K562 (cell line): Measurements from ENCODE around the gene MAPRE2. TPM values are rescaled to one million over a fixed set of nuclear protein-coding genes. Genes with fewer than 3 reads are reported as not detected.

Experiments
- ATAC-seq: fragments of 200-7000 bp; cut with Tn5 transposase; 3 replicates; pipeline ENCODE4 v1.9.1; 2020; ENCODE audit warnings: moderate library complexity
- Bru-seq: library from RNA; stranded (reverse); fragments of 400-500 nt; gene quantifications from one replicate; lab custom pipeline; 2021; lab: Mats Ljungman, UMichigan
- BruChase-seq, 2 experiments: library from RNA; stranded (reverse); fragments of 400-500 nt; gene quantifications; one replicate each; lab custom pipeline; 2021; lab: Mats Ljungman, UMichigan
- BruUV-seq: library from RNA; stranded (reverse); fragments of 400-500 nt; replicated peaks from 2 replicates; lab custom pipeline; 2021; lab: Mats Ljungman, UMichigan
- CTCF ChIA-PET: fragments of 300-600 bp; formaldehyde crosslinking; extraction: SDS; loops from one replicate; lab custom pipeline; 2021; ENCODE audit warnings: low intra/inter-chr PET ratio; lab: Yijun Ruan, JAX
- POLR2A ChIA-PET: fragments of 300-600, 350-650 bp; sonication (Branson Sonifier 250); formaldehyde crosslinking; extraction: SDS; loops from one replicate; lab custom pipeline; 2021; ENCODE audit warnings: antibody characterized with exemption, inconsistent platforms; lab: Yijun Ruan, JAX
- DNase-seq, 4 experiments: peaks; one replicate each; pipeline versions ENCODE4 v3.0.0 to v3.0.0-alpha.2; 2011 to 2018; ENCODE audit warnings: low spot score in 3 of 4, mixed read lengths in 3 of 4; ENCODE audit errors: extremely low read depth in 1 of 4
- FAIRE-seq: peaks from 2 replicates; lab custom pipeline; 2011; peaks lifted over from hg19 to GRCh38; lab: Jason Lieb, UNC
- H2AFZ ChIP-seq: 2 replicates; pipeline ENCODE4 v1.6.0; 2011; ENCODE audit warnings: low read depth, low read length, control low read depth, inconsistent platforms
- H3K27ac ChIP-seq: fragments of 200-600 bp; 3 replicates; pipeline ENCODE4 v1.8.0; 2011; ENCODE audit warnings: low read depth, mild to moderate bottlenecking, control low read depth, inconsistent platforms, low read length, moderate library complexity, mixed read lengths; ENCODE audit errors: extremely low read depth
- H3K27me3 ChIP-seq, 2 experiments: fragments of 300-600 bp in 1 of 2; 2 replicates in 1 of 2; 3 replicates in 1 of 2; pipeline versions ENCODE4 v1.6.0 to v1.8.0; 2011; ENCODE audit warnings: inconsistent platforms in 2 of 2, low read length in 2 of 2, mild to moderate bottlenecking in 1 of 2, mixed read lengths in 1 of 2, moderate library complexity in 1 of 2; ENCODE audit not compliant: control insufficient read depth in 2 of 2, insufficient read depth in 2 of 2
- H3K36me3 ChIP-seq: fragments of 300-600 bp; 3 replicates; pipeline ENCODE4 v1.8.0; 2011; ENCODE audit warnings: mild to moderate bottlenecking, low read length, inconsistent platforms; ENCODE audit not compliant: control insufficient read depth, insufficient read depth
- H3K4me1 ChIP-seq, 2 experiments: fragments of 200-600 bp in 1 of 2; replicated peaks in 1 of 2; 2 replicates in 1 of 2; 3 replicates in 1 of 2; pipeline versions ENCODE4 v1.5.1 to v1.8.0; 2011; ENCODE audit warnings: inconsistent platforms in 2 of 2, low read length in 2 of 2, mild to moderate bottlenecking in 1 of 2, mixed read lengths in 1 of 2, moderate library complexity in 1 of 2; ENCODE audit not compliant: control insufficient read depth in 2 of 2, insufficient read depth in 2 of 2
- H3K4me2 ChIP-seq: 2 replicates; pipeline ENCODE4 v1.6.1; 2011; ENCODE audit warnings: low read length, control low read depth, inconsistent platforms, mixed read lengths; ENCODE audit not compliant: insufficient read depth
- H3K4me3 ChIP-seq: fragments of 200-600 bp; sonication (generic), shearing (Covaris generic); 2 replicates; pipeline ENCODE4 v1.5.1; 2016; ENCODE audit warnings: control low read depth, inconsistent platforms
- H3K79me2 ChIP-seq: fragments of 200-600 bp; 3 replicates; pipeline ENCODE4 v1.8.0; 2011; ENCODE audit warnings: low read length, inconsistent platforms; ENCODE audit not compliant: control insufficient read depth, insufficient read depth
- H3K9ac ChIP-seq, 2 experiments: 2 replicates each; pipeline versions ENCODE4 v1.6.0 to v1.6.1; 2011; ENCODE audit warnings: low read depth in 2 of 2, low read length in 2 of 2, control low read depth in 1 of 2, inconsistent platforms in 1 of 2, mild to moderate bottlenecking in 1 of 2, mixed read lengths in 1 of 2; ENCODE audit not compliant: insufficient read depth in 1 of 2
- H3K9me1 ChIP-seq: one replicate; pipeline ENCODE4 v1.6.0; 2011; ENCODE audit warnings: inconsistent platforms, mild to moderate bottlenecking, low read length, moderate library complexity; ENCODE audit not compliant: control insufficient read depth, insufficient read depth
- H3K9me3 ChIP-seq: replicated peaks from 2 replicates; pipeline ENCODE4 v1.5.1; 2011; ENCODE audit warnings: low read depth, low read length, inconsistent platforms; ENCODE audit not compliant: control insufficient read depth, insufficient read depth
- H4K20me1 ChIP-seq: replicated peaks from 2 replicates; pipeline ENCODE4 v1.6.1; 2011; ENCODE audit warnings: low read length, inconsistent platforms, mixed read lengths; ENCODE audit not compliant: control insufficient read depth, insufficient read depth
- BRD4 ChIP-seq: fragments of 200-600 bp; sonication (generic); IDR thresholded peaks from 2 replicates; pipeline ENCODE4 v1.6.1; 2017; ENCODE audit warnings: inconsistent platforms
- MAZ ChIP-seq, 2 experiments: fragments of 450-650 bp in 1 of 2; sonication (generic) in 1 of 2; formaldehyde crosslinking; IDR thresholded peaks in 1 of 2; conservative IDR thresholded peaks in 1 of 2; 2 replicates each; pipeline versions ENCODE4 v1.4.0 to v1.5.0; 2020; ENCODE audit warnings: mild to moderate bottlenecking in 1 of 2, missing genetic modification reagents in 1 of 2
- NR3C1 ChIP-seq: sonication (generic); formaldehyde crosslinking; IDR thresholded peaks from 2 replicates; pipeline ENCODE4 v1.8.1; 2022; ENCODE audit warnings: missing genetic modification reagents
- POU5F1 ChIP-seq: fragments of 150-350 bp; IDR thresholded peaks from 2 replicates; pipeline ENCODE4 v1.6.1; 2014; ENCODE audit warnings: borderline replicate concordance, low read length, low read depth, mild to moderate bottlenecking; ENCODE audit not compliant: partially characterized antibody
- RAD51 ChIP-seq: fragments of 450-650 bp; IDR thresholded peaks from 2 replicates; pipeline ENCODE4 v1.7.1; 2016; ENCODE audit warnings: low read depth, mild to moderate bottlenecking, borderline replicate concordance
- SIN3A ChIP-seq, 2 experiments: fragments of 150-350 bp in 1 of 2; IDR thresholded peaks; 2 replicates each; pipeline ENCODE4 v1.6.1; 2011 to 2016; ENCODE audit warnings: borderline replicate concordance in 2 of 2, low read depth in 2 of 2, low read length in 2 of 2, mild to moderate bottlenecking in 2 of 2, moderate library complexity in 2 of 2; ENCODE audit not compliant: control insufficient read depth in 1 of 2
- SMARCA5 ChIP-seq: fragments of 450-650 bp; IDR thresholded peaks from 2 replicates; pipeline ENCODE4 v1.6.1; 2016
- SMC3 ChIP-seq: conservative IDR thresholded peaks from 2 replicates; pipeline ENCODE4 v1.6.1; 2011; ENCODE audit warnings: low read depth, low read length, improper control_type of control experiment; ENCODE audit not compliant: insufficient read depth
- TRIM24 ChIP-seq, 2 experiments: fragments of 450-650 bp; IDR thresholded peaks; 2 replicates each; pipeline ENCODE4 v1.6.1; 2016
- ZNF263 ChIP-seq: sonication (generic); formaldehyde crosslinking; IDR thresholded peaks from 2 replicates; pipeline ENCODE4 v1.8.0; 2022; ENCODE audit warnings: mild to moderate bottlenecking, missing genetic modification reagents, borderline replicate concordance
- ZNF41 ChIP-seq: fragments of 250-450 bp; sonication (Bioruptor Pico); conservative IDR thresholded peaks from 2 replicates; pipeline ENCODE4 v1.4.0; 2020; ENCODE audit warnings: mild to moderate bottlenecking
- ZNF589 ChIP-seq: fragments of 200-800 bp; sonication (Bioruptor generic); IDR thresholded peaks from 2 replicates; pipeline ENCODE4 v1.6.1; 2016; ENCODE audit warnings: low read depth, missing genetic modification characterization, missing compliant biosample characterization
- WGBS: fragments of 100-300 bp; shearing (Covaris generic); methylation state at CpG from one replicate; pipeline ENCODE4 v1.1.6; 2016; ENCODE audit warnings: low coverage, mixed read lengths; ENCODE audit not compliant: insufficient coverage; ENCODE audit errors: missing lambda C conversion rate; 5-methylcytosine and 5-hydroxymethylcytosine counted together
- in situ Hi-C: fragments of 300-500 bp; cut with MboI; formaldehyde crosslinking; loops from 4 replicates; pipeline ENCODE4 v1.15.0; 2018; ENCODE audit warnings: inconsistent platforms, mixed read lengths
- intact Hi-C: fragments of 100-400 bp; cut with micrococcal nuclease; formaldehyde crosslinking; loops from 2 replicates; pipeline ENCODE4 v1.14.2; 2022
- long read RNA-seq, 3 experiments: library from polyadenylated mRNA in 2 of 3; library from RNA in 1 of 3; unstranded in 2 of 3; stranded (forward) in 1 of 3; transcript quantifications; one replicate each; pipeline ENCODE4 v2.0.0, GENCODE V29; 2019 to 2022
- polyA minus RNA-seq, 3 experiments: library from RNA; depleted of rRNA, polyadenylated mRNA; stranded (reverse); fragments of >200 nt; gene quantifications; 2 replicates each; pipeline ENCODE4 v1.2.3, GENCODE V29; 2011
- polyA plus RNA-seq, 8 experiments: library from polyadenylated mRNA; depleted of rRNA in 4 of 8; stranded (reverse) in 5 of 8; unstranded in 3 of 8; fragments of >200 nt; fragmentation: Nextera tagmentation in 2 of 8; fragmentation: Illumina TruSeq in 1 of 8; extraction: Ambion mirVana in 2 of 8; extraction: Trizol in 1 of 8; gene quantifications; 2 replicates each; pipeline versions ENCODE4 v1.2.1 to v1.2.3, GENCODE V29; 2011 to 2014; ENCODE audit warnings: inconsistent platforms in 1 of 8, missing spikeins in 1 of 8
- total RNA-seq, 7 experiments: library from RNA; depleted of rRNA in 6 of 7; stranded (reverse); fragments of >200 nt in 6 of 7; fragmentation: Illumina TruSeq in 2 of 7; extraction: Trizol in 2 of 7; gene quantifications; 2 replicates each; pipeline versions ENCODE4 v1.2.1 to v1.2.3, GENCODE V29; 2011 to 2021; ENCODE audit warnings: low replicate concordance in 1 of 7
- TF ChIP-seq, protein P1 (sequence below): IDR thresholded peaks from 2 replicates; pipeline ENCODE4 v1.6.1; 2012; ENCODE audit warnings: low read depth, low read length, improper control_type of control experiment, borderline replicate concordance

The MAPRE2 gene
- total RNA-seq (2011; cell fraction: chromatin; rRNA removed; ENCODE audit: low replicate concordance), result 23.1 and 46.8 TPM in 2 replicates
- total RNA-seq (2011; cell fraction: nucleolus; rRNA removed), result 19.0 and 23.3 TPM in 2 replicates
- 37.7 and 47.7 TPM in 2 replicates for total RNA-seq (2011; cell fraction: nucleoplasm; rRNA removed)
- total RNA-seq (2014; rRNA removed), result 32.3 and 61.1 TPM in 2 replicates
- 35.1 and 38.1 TPM in 2 replicates for total RNA-seq (2014; rRNA removed; fragmentation: Illumina TruSeq; extraction: Trizol)
- 31.1 and 32.6 TPM in 2 replicates for total RNA-seq (2015; rRNA removed; fragmentation: Illumina TruSeq; extraction: Trizol)
- total RNA-seq (2021), result 46.6 and 47.5 TPM in 2 replicates
- 56.0 and 66.5 TPM in 2 replicates for polyA plus RNA-seq (2011; rRNA removed)
- 38.4 and 50.6 TPM in 2 replicates for polyA plus RNA-seq (2011; cell fraction: cytosol; rRNA removed)
- 26.1 and 32.9 TPM in 2 replicates for polyA plus RNA-seq (2011; cell fraction: nucleus; rRNA removed)
- polyA plus RNA-seq (2012), result 36.3 and 50.2 TPM in 2 replicates
- polyA plus RNA-seq (2014; fragmentation: Illumina TruSeq; extraction: Trizol), result 50.7 and 70.7 TPM in 2 replicates
- 10 to 100 TPM; 33.6 to 40.7 TPM for polyA plus RNA-seq (2014; fragmentation: Nextera tagmentation; extraction: Ambion mirVana)
- polyA plus RNA-seq (2014; rRNA removed), result 49.6 and 55.1 TPM in 2 replicates
- polyA minus RNA-seq (2011; rRNA and poly(A)+ RNA removed), result 72.7 and 74.0 TPM in 2 replicates
- 32.1 and 37.0 TPM in 2 replicates for polyA minus RNA-seq (2011; cell fraction: cytosol; rRNA and poly(A)+ RNA removed)
- 24.8 and 45.2 TPM in 2 replicates for polyA minus RNA-seq (2011; cell fraction: nucleus; rRNA and poly(A)+ RNA removed)
- Bru-seq, nascent RNA, result percentile 71 among the genes with signal in this experiment
- BruChase-seq, experiment 1, labeled RNA remaining after a 2-hour chase, result percentile 65 among the genes with signal in this experiment
- BruChase-seq, experiment 2, labeled RNA remaining after a 6-hour chase, result percentile 66 among the genes with signal in this experiment
- long read RNA-seq, experiment 1, full-length matches to known transcripts, result 100 of 239 reads
- long read RNA-seq, experiment 1, partial matches to known transcripts, result 128 of 239 reads
- long read RNA-seq, experiment 1, other reads (novel, unspliced or antisense), result 11 of 239 reads
- long read RNA-seq, experiment 2, full-length matches to known transcripts, result 45 of 65 reads
- long read RNA-seq, experiment 2, partial matches to known transcripts, result 5 of 65 reads
- long read RNA-seq, experiment 2, other reads (novel, unspliced or antisense), result 15 of 65 reads
- long read RNA-seq, experiment 3, full-length matches to known transcripts, result 79 of 88 reads
- long read RNA-seq, experiment 3, partial matches to known transcripts, result 4 of 88 reads
- long read RNA-seq, experiment 3, other reads (novel, unspliced or antisense), result 5 of 88 reads

DNA sequence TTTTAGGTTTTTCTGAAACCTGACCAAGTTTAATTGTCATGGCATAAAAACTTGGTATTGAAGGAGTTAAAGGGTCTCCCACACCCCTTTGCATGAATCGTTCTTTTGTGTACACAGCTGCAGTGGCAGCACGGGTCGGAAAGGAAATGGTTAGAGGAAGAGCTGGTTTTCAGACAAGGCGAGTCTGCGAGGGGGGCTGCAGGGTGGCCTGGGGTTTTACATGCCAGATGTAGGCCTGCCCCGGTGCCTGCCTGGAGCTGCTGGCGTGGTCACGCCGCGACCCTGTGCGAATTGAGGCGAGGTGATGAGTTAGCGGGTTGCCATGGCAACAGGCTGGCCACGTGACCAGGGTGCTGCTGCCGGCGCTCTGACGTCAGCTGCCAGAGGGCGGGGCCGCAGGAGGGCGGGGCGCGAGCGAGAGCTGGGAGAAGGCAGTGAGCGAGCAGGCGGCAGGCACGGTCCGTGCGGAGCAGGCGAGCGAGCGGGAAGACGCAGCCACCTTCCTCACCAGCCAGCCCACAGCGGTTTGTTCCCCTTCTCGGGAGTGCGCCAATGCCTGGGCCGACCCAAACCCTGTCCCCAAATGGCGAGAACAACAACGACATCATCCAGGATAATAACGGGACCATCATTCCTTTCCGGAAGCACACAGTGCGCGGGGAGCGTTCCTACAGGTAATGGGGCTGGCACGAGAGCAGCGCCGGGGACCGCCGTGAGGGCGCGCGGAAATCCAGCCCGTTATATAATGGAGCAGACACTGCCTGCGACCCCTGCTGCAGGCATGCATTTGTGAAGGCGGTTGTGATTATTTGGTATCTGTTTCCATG is at the start of gene MAPRE2:
Gene MAPRE2 (plus strand): TSS at position 426 of the 827 bp plus-strand sequence. CDS start 127 bp downstream, at position 553.
- H2AFZ ChIP-seq, result peak within 1 kb of the TSS; percentile 96
- ATAC-seq (peak; percentile 91), DNase-seq (peak; percentile 99 to 100 (median 99)), FAIRE-seq (peak; percentile 82)
- no peaks in the 10 kb centered on the region for H3K9me3 ChIP-seq
- intact Hi-C loops, result loop anchor here (5.0 to 10.0 kb wide), 4 partner anchors 56 to 304 kb away; partner anchors contain the start of gene ZNF24
- WGBS, result under 1% methylated on average over 54 of the region's 54 CpGs
- H3K79me2 ChIP-seq, result peaks cover 47% of the 10 kb centered on the region
- in situ Hi-C loops, result no loop called here
- H3K4me2 ChIP-seq, result peak within 1 kb of the TSS; percentile 93
- no peaks in the 10 kb centered on the region for H3K9me1 ChIP-seq
- no TSS peak for BruUV-seq
- H4K20me1 ChIP-seq, result no peaks in the 10 kb centered on the region
- ChIA-PET CTCF (no interaction called here), POLR2A (interaction anchor here (0.6 to 3.2 kb wide), 13 partner anchors 10 to 303 kb away, joined by 3 to 21 read pairs (median 4); partner anchors contain the start of genes ZNF24 and ZSCAN30)
- peak within 1 kb of the TSS; percentile 55 for H3K4me3 ChIP-seq
- peak within 1 kb of the TSS; percentile 61 to 90 for H3K9ac ChIP-seq
- H3K27ac ChIP-seq, result peak within 1 kb of the TSS; percentile 74
- H3K27me3 ChIP-seq, result no peaks in the 10 kb centered on the region
- H3K4me1 ChIP-seq, result peaks cover 14 to 46% of the 10 kb centered on the region in 2 experiments
- no peaks in the 10 kb centered on the region for H3K36me3 ChIP-seq
- TF ChIP-seq TRIM24 (IDR thresholded peaks at IDR 0.05), result 0 out of 4 replicates have a peak, but pooled peaks of 1 of the 2 experiments have one; percentile 16
- 0 out of 2 replicates have a peak, but pooled peaks have one; percentile 7 for TF ChIP-seq SMC3
- no peak for TF ChIP-seq ZNF589 (CRISPR knock-in tag)
- TF ChIP-seq RAD51, result peak; percentile 98
- peak; percentile 72; the same call in 1 of the 2 replicates for TF ChIP-seq SMARCA5
- TF ChIP-seq ZNF41 (CRISPR knock-in tag), result no peak
- peak; percentile 53; the same call in 1 of the 2 replicates for TF ChIP-seq BRD4
- TF ChIP-seq NR3C1, result no peak
- peak in 1 of 2 experiments; percentile 70; a peak in 2 of 4 replicates for TF ChIP-seq SIN3A (IDR thresholded peaks at IDR 0.05; ENCODE audit: borderline replicate concordance in 2 of 2, control insufficient read depth in 1 of 2, low read depth in 2 of 2, low read length in 2 of 2)
- TF ChIP-seq MAZ (CRISPR knock-in tag; conservative IDR thresholded peaks at IDR 0.05 in 1 of 2, IDR thresholded peaks at IDR 0.05 in 1 of 2), result peak; percentile 98
- 0 out of 2 replicates have a peak, but pooled peaks have one; percentile 53 for TF ChIP-seq ZNF263 (CRISPR knock-in tag)
- TF ChIP-seq POU5F1, result no peak
- TF ChIP-seq, protein P1, sequence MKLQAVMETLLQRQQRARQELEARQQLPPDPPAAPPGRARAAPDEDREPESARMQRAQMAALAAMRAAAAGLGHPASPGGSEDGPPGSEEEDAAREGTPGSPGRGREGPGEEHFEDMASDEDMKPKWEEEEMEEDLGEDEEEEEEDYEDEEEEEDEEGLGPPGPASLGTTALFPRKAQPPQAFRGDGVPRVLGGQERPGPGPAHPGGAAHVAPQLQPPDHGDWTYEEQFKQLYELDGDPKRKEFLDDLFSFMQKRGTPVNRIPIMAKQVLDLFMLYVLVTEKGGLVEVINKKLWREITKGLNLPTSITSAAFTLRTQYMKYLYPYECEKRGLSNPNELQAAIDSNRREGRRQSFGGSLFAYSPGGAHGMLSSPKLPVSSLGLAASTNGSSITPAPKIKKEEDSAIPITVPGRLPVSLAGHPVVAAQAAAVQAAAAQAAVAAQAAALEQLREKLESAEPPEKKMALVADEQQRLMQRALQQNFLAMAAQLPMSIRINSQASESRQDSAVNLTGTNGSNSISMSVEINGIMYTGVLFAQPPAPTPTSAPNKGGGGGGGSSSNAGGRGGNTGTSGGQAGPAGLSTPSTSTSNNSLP, result peak; percentile 30; the same call in 1 of the 2 replicates
